Ishikawa (cell line): ENCODE results near the gene CIBAR2.

Experiments used
- CEBPB ChIP-seq: IDR thresholded peaks from 2 replicates; pipeline ENCODE4 v1.6.1; 2012
- CREB1 ChIP-seq: IDR thresholded peaks from 2 replicates; pipeline ENCODE4 v1.6.1; 2012; ENCODE audit warnings: low read depth
- EGR1 ChIP-seq: IDR thresholded peaks from 2 replicates; pipeline ENCODE4 v1.6.1; 2012
- EP300 ChIP-seq: IDR thresholded peaks from 2 replicates; pipeline ENCODE4 v1.6.1; 2012; ENCODE audit warnings: borderline replicate concordance
- FOXM1 ChIP-seq: IDR thresholded peaks from 2 replicates; pipeline ENCODE4 v1.6.1; 2012; ENCODE audit warnings: low read depth, borderline replicate concordance
- MAX ChIP-seq: IDR thresholded peaks from 2 replicates; pipeline ENCODE4 v1.6.1; 2012
- NFIC ChIP-seq: IDR thresholded peaks from 2 replicates; pipeline ENCODE4 v1.6.1; 2012
- RAD21 ChIP-seq: IDR thresholded peaks from 2 replicates; pipeline ENCODE4 v1.6.1; 2012; ENCODE audit warnings: low read depth
- REST ChIP-seq: IDR thresholded peaks from 2 replicates; pipeline ENCODE4 v1.6.1; 2012; ENCODE audit warnings: low read depth, mild to moderate bottlenecking
- TAF1 ChIP-seq: IDR thresholded peaks from 2 replicates; pipeline ENCODE4 v1.6.1; 2012; ENCODE audit warnings: low read depth, mild to moderate bottlenecking
- TCF12 ChIP-seq: IDR thresholded peaks from 2 replicates; pipeline ENCODE4 v1.6.1; 2012; ENCODE audit warnings: low read depth
- TEAD4 ChIP-seq: IDR thresholded peaks from 2 replicates; pipeline ENCODE4 v1.6.1; 2012
- USF1 ChIP-seq: IDR thresholded peaks from 2 replicates; pipeline ENCODE4 v1.6.1; 2012
- YY1 ChIP-seq: IDR thresholded peaks from 2 replicates; pipeline ENCODE4 v1.6.1; 2012; ENCODE audit warnings: low read depth
- ZBTB7A ChIP-seq: IDR thresholded peaks from 2 replicates; pipeline ENCODE4 v1.6.1; 2012; ENCODE audit warnings: low read depth

CIBAR2 gene

GRCh38 chr16:85058909-85059308 lies 53.4 kb downstream of the CIBAR2 start:
- TF ChIP-seq CEBPB = no peak
- TF ChIP-seq TAF1 = no peak
- TF ChIP-seq EGR1 = no peak
- no peak for TF ChIP-seq FOXM1
- TF ChIP-seq EP300 = no peak
- TF ChIP-seq TCF12 = no peak
- no peak for TF ChIP-seq RAD21
- no peak for TF ChIP-seq YY1
- no peak for TF ChIP-seq REST

GRCh38 chr16:85057948-85058347 lies 54.3 kb downstream of the CIBAR2 start:
- no peak for TF ChIP-seq EGR1
- no peak for TF ChIP-seq NFIC
- TF ChIP-seq YY1 = no peak
- no peak for TF ChIP-seq TEAD4
- no peak for TF ChIP-seq FOXM1
- TF ChIP-seq EP300 = no peak
- no peak for TF ChIP-seq ZBTB7A
- TF ChIP-seq CREB1 = no peak
- TF ChIP-seq CEBPB = no peak
- TF ChIP-seq MAX = no peak
- no peak for TF ChIP-seq REST
- TF ChIP-seq RAD21 = no peak
- no peak for TF ChIP-seq TCF12
- TF ChIP-seq TAF1 = no peak
- no peak for TF ChIP-seq USF1

- peak; percentile 35; the same call in 1 of the 2 replicates for TF ChIP-seq RAD21
- TF ChIP-seq CEBPB = no peak
Measured at GRCh38 chr16:85057212-85057889, 54.9 kb downstream of the CIBAR2 start.

GRCh38 chr16:85056211-85056748 lies 56.0 kb downstream of the CIBAR2 start:
- TF ChIP-seq ZBTB7A (no peak), TAF1 (no peak), CEBPB (no peak), MAX (no peak), REST (no peak), USF1 (no peak), FOXM1 (no peak), TCF12 (no peak), EGR1 (no peak), EP300 (no peak), TEAD4 (no peak), CREB1 (no peak), YY1 (no peak), RAD21 (no peak), NFIC (no peak)
